T-cell (primary cell): ENCODE results near the gene HDHD5. TPM values are rescaled to one million over a fixed set of nuclear protein-coding genes. Genes with fewer than 3 reads are reported as not detected.
A peak's percentile ranks its signal among the peaks of the same experiment; 100 is the strongest.

Experiments
- ATAC-seq, 4 experiments: fragments of 200-7000 bp in 3 of 4; fragments of 150-1000 bp in 1 of 4; cut with Tn5 transposase; replicated peaks in 1 of 4; 1 replicate in 3 of 4; 2 replicates in 1 of 4; pipeline ENCODE4 v1.10.0; 2021; ENCODE audit warnings: moderate library complexity in 3 of 4, mild to moderate bottlenecking in 2 of 4, moderate number of reproducible peaks in 1 of 4
- CTCF ChIA-PET, 2 donors: fragments of 300-600 bp; sonication (Branson Sonifier 250); formaldehyde crosslinking; loops; one replicate each; lab custom pipeline; 2022; ENCODE audit warnings: antibody characterized with exemption in 2 of 2; lab: Charles Lee
- POLR2A ChIA-PET, 2 donors: fragments of 300-600 bp; sonication (Branson Sonifier 250); formaldehyde crosslinking; loops; one replicate each; lab custom pipeline; 2022; ENCODE audit warnings: antibody characterized with exemption in 2 of 2; lab: Charles Lee
- DNase-seq, 35 experiments: peaks; one replicate each; pipeline versions ENCODE4 v3.0.0 to v3.0.0-alpha.2; 2013 to 2023
- H3K27ac ChIP-seq: one replicate; pipeline ENCODE4 v1.5.1; 2013; ENCODE audit warnings: low read length
- H3K27me3 ChIP-seq, 2 experiments: replicated peaks in 1 of 2; 1 replicate in 1 of 2; 2 replicates in 1 of 2; pipeline versions ENCODE4 v1.6.1 to v1.7.0; 2013; ENCODE audit warnings: low read length in 1 of 2, mixed read lengths in 1 of 2; ENCODE audit not compliant: control insufficient read depth in 2 of 2, insufficient read depth in 2 of 2; ENCODE audit errors: extremely low read depth in 1 of 2
- H3K36me3 ChIP-seq, 2 donors: 1 replicate in 1 of 2; 2 replicates in 1 of 2; pipeline versions ENCODE4 v1.6.1 to v1.7.0; 2013; ENCODE audit warnings: low read length in 1 of 2; ENCODE audit not compliant: control insufficient read depth in 2 of 2, insufficient read depth in 1 of 2; ENCODE audit errors: extremely low read depth in 1 of 2
- H3K4me1 ChIP-seq, 2 experiments: 1 replicate in 1 of 2; 2 replicates in 1 of 2; pipeline versions ENCODE4 v1.6.1 to v1.7.0; 2013; ENCODE audit warnings: low read length in 2 of 2, mixed read lengths in 1 of 2; ENCODE audit not compliant: insufficient read depth in 2 of 2, control insufficient read depth in 1 of 2; ENCODE audit errors: extremely low read depth in 1 of 2
- H3K4me3 ChIP-seq, 2 donors: 1 replicate in 1 of 2; 2 replicates in 1 of 2; pipeline versions ENCODE4 v1.5.1 to v1.7.0; 2013; ENCODE audit warnings: mild to moderate bottlenecking in 2 of 2, low read length in 1 of 2, moderate library complexity in 1 of 2; ENCODE audit not compliant: control insufficient read depth in 1 of 2; ENCODE audit errors: extremely low read depth in 1 of 2
- H3K9me3 ChIP-seq: 2 replicates; pipeline ENCODE4 v1.7.0; 2013
- H3K27ac Mint-ChIP-seq, 2 donors: one replicate each; pipeline ENCODE4 v1.8.0; 2020 to 2021; ENCODE audit warnings: mild to moderate bottlenecking in 2 of 2, mixed read lengths in 2 of 2
- H3K27me3 Mint-ChIP-seq, 2 donors: one replicate each; pipeline ENCODE4 v1.8.0; 2021 to 2022; ENCODE audit warnings: mixed read lengths in 2 of 2
- H3K36me3 Mint-ChIP-seq: one replicate; pipeline ENCODE4 v1.8.0; 2021; ENCODE audit warnings: mixed read lengths
- H3K4me1 Mint-ChIP-seq, 3 donors: one replicate each; pipeline ENCODE4 v1.8.0; 2020 to 2022; ENCODE audit warnings: mixed read lengths in 3 of 3, mild to moderate bottlenecking in 1 of 3
- H3K4me3 Mint-ChIP-seq, 3 donors: one replicate each; pipeline ENCODE4 v1.8.0; 2020 to 2022; ENCODE audit warnings: mild to moderate bottlenecking in 3 of 3, mixed read lengths in 3 of 3, moderate library complexity in 3 of 3
- H3K9me3 Mint-ChIP-seq, 3 donors: one replicate each; pipeline ENCODE4 v1.8.0; 2020 to 2022; ENCODE audit warnings: mixed read lengths in 3 of 3
- WGBS: methylation state at CpG from one replicate; pipeline ENCODE4 v1.1.5; 2013; ENCODE audit warnings: missing lambda C conversion rate; ENCODE audit not compliant: insufficient coverage; 5-methylcytosine and 5-hydroxymethylcytosine counted together
- total RNA-seq, 35 experiments: library from RNA in 6 of 35; stranded (reverse) in 6 of 35; fragments of 120-200 nt in 1 of 35; gene quantifications; one replicate each; pipeline versions ENCODE4 v1.2.1 to v1.2.4 and lab custom pipeline; 2013 to 2026

Gene HDHD5
- total RNA-seq, 5 donors from 2014 or later (not counting 1 experiment from before 2014, with no cell fraction given), result 17.6 to 34.2 (median 30.1) TPM

DNA sequence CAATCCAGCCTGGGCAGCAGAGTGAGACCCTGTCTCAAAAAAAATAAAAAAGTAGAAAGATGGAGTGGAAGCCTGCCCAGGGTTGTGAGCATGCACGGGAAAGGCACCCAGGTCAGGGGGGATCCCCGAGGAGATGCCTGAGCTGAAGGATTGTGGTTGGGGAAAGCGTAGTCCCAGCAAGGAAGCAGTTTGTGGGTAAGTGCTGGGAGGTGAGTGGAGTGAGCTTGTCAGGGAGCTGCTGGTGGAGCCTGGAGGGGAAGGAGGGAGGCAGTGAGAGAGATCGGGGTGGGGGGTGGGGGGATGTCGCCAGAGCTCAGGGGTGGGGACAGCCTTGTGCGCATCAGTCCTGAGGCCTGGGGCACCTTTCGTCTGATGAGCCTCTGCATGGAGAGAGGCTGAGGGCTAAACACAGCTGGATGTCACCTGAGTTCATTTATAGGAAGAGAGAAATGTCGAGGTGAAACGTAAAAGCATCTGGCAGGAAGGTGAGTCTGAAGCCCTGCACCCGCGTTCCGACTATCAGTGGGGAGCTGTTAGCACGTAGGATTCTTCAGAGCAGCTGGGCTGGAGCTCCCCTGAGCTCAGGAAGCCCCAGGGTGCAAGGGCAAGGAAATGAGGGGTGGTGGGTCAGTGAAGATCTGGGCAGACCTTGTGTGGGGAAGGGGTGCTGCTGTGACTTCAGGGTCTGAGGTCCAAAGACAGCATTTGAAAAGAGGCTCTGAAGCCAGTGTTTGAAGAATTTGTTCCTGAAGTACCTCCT, 48.1 kb downstream of the HDHD5 start:
- Histone ChIP-seq H3K27me3 (no peaks in the 10 kb centered on the region), H3K9me3 (no peaks in the 10 kb centered on the region), H3K36me3 (peaks cover 3 to 40% of the 10 kb centered on the region in 2 donors), H3K4me3 (no peak overlapping the region), H3K27ac (no peak overlapping the region), H3K4me1 (peaks cover 37 to 42% of the 10 kb centered on the region in 2 experiments)
- Mint-ChIP-seq H3K4me1 (peaks cover 73 to 80% (median 73%) of the 10 kb centered on the region in 3 donors), H3K36me3 (peaks cover 18% of the 10 kb centered on the region), H3K4me3 (no peak overlapping the region), H3K27ac (peak overlapping the region in 1 of 2 donors; percentile 44), H3K9me3 (no peaks in the 10 kb centered on the region), H3K27me3 (no peaks in the 10 kb centered on the region)
- ChIA-PET POLR2A (interaction anchor here in 1 of 2 donors (0.5 to 0.7 kb wide), 2 partner anchors 126 to 520 kb away, joined by 5 to 6 read pairs; no protein-coding TSS in a partner anchor), CTCF (interaction anchor here in 1 of 2 donors (0.6 kb wide), 1 partner anchor 36 kb away, joined by 3 read pairs; no protein-coding TSS in a partner anchor)
- DNase-seq (no peak), ATAC-seq (no peak)
- WGBS, result 87% methylated on average over 13 of the region's 13 CpGs

GRCh38 chr22:17109976-17110375, 49.1 kb downstream of the HDHD5 start:
- no peak overlapping the region for H3K4me3 Mint-ChIP-seq
- H3K36me3 ChIP-seq, result peaks cover 11 to 50% of the 10 kb centered on the region in 2 donors
- DNase-seq (no peak), ATAC-seq (no peak)
- 91% methylated on average over 15 of the region's 16 CpGs for WGBS
- no peak overlapping the region for H3K4me3 ChIP-seq
- peaks cover 72 to 77% (median 72%) of the 10 kb centered on the region in 3 donors for H3K4me1 Mint-ChIP-seq
- H3K9me3 Mint-ChIP-seq, result no peaks in the 10 kb centered on the region
- H3K4me1 ChIP-seq, result peaks cover 36 to 42% of the 10 kb centered on the region in 2 experiments
- H3K9me3 ChIP-seq, result no peaks in the 10 kb centered on the region
- H3K36me3 Mint-ChIP-seq, result peaks cover 23% of the 10 kb centered on the region
- no peaks in the 10 kb centered on the region for H3K27me3 ChIP-seq
- H3K27me3 Mint-ChIP-seq, result no peaks in the 10 kb centered on the region
- H3K27ac ChIP-seq, result no peak overlapping the region
- POLR2A ChIA-PET, result no interaction called here
- CTCF ChIA-PET, result no interaction called here
- H3K27ac Mint-ChIP-seq, result no peak overlapping the region

GRCh38 chr22:17109113-17109865, 49.8 kb downstream of the HDHD5 start:
- DNase-seq, result no peak
- Histone ChIP-seq H3K27ac (no peak overlapping the region), H3K4me1 (peaks cover 29 to 41% of the 10 kb centered on the region in 2 experiments), H3K9me3 (no peaks in the 10 kb centered on the region), H3K36me3 (peaks cover 11 to 57% of the 10 kb centered on the region in 2 donors), H3K27me3 (no peaks in the 10 kb centered on the region), H3K4me3 (no peak overlapping the region)
- no peaks in the 10 kb centered on the region for H3K27me3 Mint-ChIP-seq
- ChIA-PET POLR2A (no interaction called here), CTCF (no interaction called here)
- no peak for ATAC-seq
- peaks cover 71 to 77% (median 71%) of the 10 kb centered on the region in 3 donors for H3K4me1 Mint-ChIP-seq
- H3K9me3 Mint-ChIP-seq, result no peaks in the 10 kb centered on the region
- H3K27ac Mint-ChIP-seq, result no peak overlapping the region
- H3K36me3 Mint-ChIP-seq, result peaks cover 29% of the 10 kb centered on the region
- WGBS, result 95% methylated on average over 38 of the region's 42 CpGs
- H3K4me3 Mint-ChIP-seq, result no peak overlapping the region

DNA sequence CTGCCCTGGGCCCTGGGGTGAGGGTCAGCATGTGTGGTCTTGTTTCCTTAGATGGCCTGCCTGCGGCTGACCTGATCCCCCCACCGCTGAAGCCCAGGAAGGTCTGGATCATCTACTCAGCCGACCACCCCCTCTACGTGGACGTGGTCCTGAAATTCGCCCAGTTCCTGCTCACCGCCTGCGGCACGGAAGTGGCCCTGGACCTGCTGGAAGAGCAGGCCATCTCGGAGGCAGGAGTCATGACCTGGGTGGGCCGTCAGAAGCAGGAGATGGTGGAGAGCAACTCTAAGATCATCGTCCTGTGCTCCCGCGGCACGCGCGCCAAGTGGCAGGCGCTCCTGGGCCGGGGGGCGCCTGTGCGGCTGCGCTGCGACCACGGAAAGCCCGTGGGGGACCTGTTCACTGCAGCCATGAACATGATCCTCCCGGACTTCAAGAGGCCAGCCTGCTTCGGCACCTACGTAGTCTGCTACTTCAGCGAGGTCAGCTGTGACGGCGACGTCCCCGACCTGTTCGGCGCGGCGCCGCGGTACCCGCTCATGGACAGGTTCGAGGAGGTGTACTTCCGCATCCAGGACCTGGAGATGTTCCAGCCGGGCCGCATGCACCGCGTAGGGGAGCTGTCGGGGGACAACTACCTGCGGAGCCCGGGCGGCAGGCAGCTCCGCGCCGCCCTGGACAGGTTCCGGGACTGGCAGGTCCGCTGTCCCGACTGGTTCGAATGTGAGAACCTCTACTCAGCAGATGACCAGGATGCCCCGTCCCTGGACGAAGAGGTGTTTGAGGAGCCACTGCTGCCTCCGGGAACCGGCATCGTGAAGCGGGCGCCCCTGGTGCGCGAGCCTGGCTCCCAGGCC, 50.6 kb downstream of the HDHD5 start:
- H3K4me1 Mint-ChIP-seq, result peaks cover 64 to 69% (median 64%) of the 10 kb centered on the region in 3 donors

GRCh38 chr22:17107547-17107810, 51.6 kb downstream of the HDHD5 start:
- Mint-ChIP-seq H3K36me3 (peaks cover 34% of the 10 kb centered on the region), H3K27ac (peak overlapping the region; percentile 88 to 90), H3K9me3 (no peaks in the 10 kb centered on the region), H3K4me1 (peaks cover 60 to 66% (median 61%) of the 10 kb centered on the region in 3 donors), H3K4me3 (peak overlapping the region in 1 of 3 donors; percentile 74), H3K27me3 (no peaks in the 10 kb centered on the region)
- no peaks in the 10 kb centered on the region for H3K9me3 ChIP-seq
- 84% methylated on average over 5 of the region's 6 CpGs for WGBS
- H3K4me3 ChIP-seq, result no peak overlapping the region
- peak overlapping the region; percentile 16 for H3K27ac ChIP-seq
- no peaks in the 10 kb centered on the region for H3K27me3 ChIP-seq
- DNase-seq (no peak), ATAC-seq (no peak)
- peaks cover 28 to 46% of the 10 kb centered on the region in 2 experiments for H3K4me1 ChIP-seq
- ChIA-PET CTCF (no interaction called here), POLR2A (no interaction called here)
- peaks cover 16 to 70% of the 10 kb centered on the region in 2 donors for H3K36me3 ChIP-seq

More for the DNA sequence above, 50.6 kb downstream of the HDHD5 start:
- Mint-ChIP-seq H3K27ac (peak overlapping the region in 1 of 2 donors; percentile 16), H3K36me3 (peaks cover 29% of the 10 kb centered on the region), H3K4me3 (no peak overlapping the region), H3K27me3 (no peaks in the 10 kb centered on the region), H3K9me3 (no peaks in the 10 kb centered on the region)
- ATAC-seq (no peak), DNase-seq (no peak)
- no peak overlapping the region for H3K27ac ChIP-seq
- ChIA-PET CTCF (no interaction called here), POLR2A (no interaction called here)
- 98% methylated on average over 66 of the region's 66 CpGs for WGBS
- peaks cover 11 to 60% of the 10 kb centered on the region in 2 donors for H3K36me3 ChIP-seq
- peaks cover 23 to 40% of the 10 kb centered on the region in 2 experiments for H3K4me1 ChIP-seq
- no peaks in the 10 kb centered on the region for H3K9me3 ChIP-seq
- H3K4me3 ChIP-seq, result no peak overlapping the region
- no peaks in the 10 kb centered on the region for H3K27me3 ChIP-seq
